Mesothelial cell of epicardium (in vitro differentiated cells): ENCODE results near the gene FGFRL1. TPM values are rescaled to one million over a fixed set of nuclear protein-coding genes. Genes with fewer than 3 reads are reported as not detected.
A peak's percentile ranks its signal among the peaks of the same experiment; 100 is the strongest.
"Not testable (repeated sequence)": the region's sequence is repeated elsewhere in the genome, so short reads cannot be mapped to it uniquely, and the experiment has no call there.

ENCODE experiments used
- DNase-seq, 2 experiments: peaks; one replicate each; pipeline ENCODE4 v3.0.0; 2021; ENCODE audit warnings: low spot score in 2 of 2; ENCODE audit not compliant: unreplicated experiment in 2 of 2
- H3K27ac Mint-ChIP-seq: 2 replicates; pipeline ENCODE4 v1.8.0; 2021; ENCODE audit warnings: mixed read lengths
- H3K27me3 Mint-ChIP-seq: 2 replicates; pipeline ENCODE4 v1.8.0; 2021; ENCODE audit warnings: low read depth, mixed read lengths
- H3K36me3 Mint-ChIP-seq: 2 replicates; pipeline ENCODE4 v1.8.0; 2021; ENCODE audit warnings: mixed read lengths
- H3K4me1 Mint-ChIP-seq: 2 replicates; pipeline ENCODE4 v1.8.0; 2021; ENCODE audit warnings: mixed read lengths
- H3K4me3 Mint-ChIP-seq: 2 replicates; pipeline ENCODE4 v1.8.0; 2021; ENCODE audit warnings: mild to moderate bottlenecking, moderate library complexity, mixed read lengths
- H3K9me3 Mint-ChIP-seq: 2 replicates; pipeline ENCODE4 v1.8.0; 2021; ENCODE audit warnings: mixed read lengths
- CTCF ChIP-seq: fragments of 200-600 bp; sonication (generic); IDR thresholded peaks from one replicate; pipeline ENCODE4 v1.5.0; 2021; ENCODE audit warnings: antibody characterized with exemption; ENCODE audit not compliant: unreplicated experiment
- total RNA-seq: library from RNA; stranded (reverse); gene quantifications from 3 replicates; pipeline ENCODE4 v1.2.1, GENCODE V29; 2021

Gene FGFRL1
- total RNA-seq, 1 donor from 2014 or later = 37.4 TPM

- no peaks in the 10 kb centered on the region for H3K4me1 Mint-ChIP-seq
- no peaks in the 10 kb centered on the region for H3K9me3 Mint-ChIP-seq
- no peaks in the 10 kb centered on the region for H3K36me3 Mint-ChIP-seq
- H3K27ac Mint-ChIP-seq = no peak overlapping the region
- DNase-seq = no peak
- peak overlapping the region; percentile 52 for H3K4me3 Mint-ChIP-seq
- TF ChIP-seq CTCF = no peak
- H3K27me3 Mint-ChIP-seq = peaks cover 21% of the 10 kb centered on the region
These were observed 38.6 kb upstream of the FGFRL1 start for GRCh38 chr4:972651-973424.

- H3K27me3 Mint-ChIP-seq = peaks cover 15% of the 10 kb centered on the region
- H3K9me3 Mint-ChIP-seq = no peaks in the 10 kb centered on the region
- no peak for TF ChIP-seq CTCF
- no peaks in the 10 kb centered on the region for H3K36me3 Mint-ChIP-seq
- H3K27ac Mint-ChIP-seq = no peak within 1 kb of the TSS
- DNase-seq = peak; percentile 73 to 83
- peak within 1 kb of the TSS; percentile 52 for H3K4me3 Mint-ChIP-seq
- H3K4me1 Mint-ChIP-seq = no peaks in the 10 kb centered on the region
These were observed 37.7 kb upstream of the FGFRL1 start, which contains the start of gene DGKQ for GRCh38 chr4:973431-974397. Gene DGKQ (minus strand): TSS chr4:973569. CDS start chr4:973482, 87 bp downstream.

- DNase-seq = no peak
- Mint-ChIP-seq H3K4me3 (no peak overlapping the region), H3K27ac (no peak overlapping the region), H3K27me3 (peaks cover 9% of the 10 kb centered on the region), H3K36me3 (no peaks in the 10 kb centered on the region), H3K4me1 (peaks cover 2% of the 10 kb centered on the region), H3K9me3 (no peaks in the 10 kb centered on the region)
- TF ChIP-seq CTCF = no peak
These were observed 36.8 kb upstream of the FGFRL1 start for GRCh38 chr4:974668-975067.

GRCh38 chr4:976016-976415 lies 35.4 kb upstream of the FGFRL1 start:
- H3K4me3 Mint-ChIP-seq, H3K27ac Mint-ChIP-seq, H3K4me1 Mint-ChIP-seq, H3K9me3 Mint-ChIP-seq, H3K27me3 Mint-ChIP-seq, H3K36me3 Mint-ChIP-seq, DNase-seq: not testable (repeated sequence)

GRCh38 chr4:978957-979701 lies 32.3 kb upstream of the FGFRL1 start:
- Mint-ChIP-seq H3K4me3 (no peak overlapping the region), H3K36me3 (no peaks in the 10 kb centered on the region), H3K4me1 (peaks cover 2% of the 10 kb centered on the region), H3K27ac (no peak overlapping the region), H3K27me3 (no peaks in the 10 kb centered on the region), H3K9me3 (no peaks in the 10 kb centered on the region)
- TF ChIP-seq CTCF = no peak
- DNase-seq = no peak
